LoVo (cell line): ENCODE data around the gene FAM81B.

ENCODE experiments used
- DNase-seq: peaks from one replicate; pipeline ENCODE4 v3.0.0-alpha.2; 2016; ENCODE audit warnings: low spot score

Gene FAM81B

DNA sequence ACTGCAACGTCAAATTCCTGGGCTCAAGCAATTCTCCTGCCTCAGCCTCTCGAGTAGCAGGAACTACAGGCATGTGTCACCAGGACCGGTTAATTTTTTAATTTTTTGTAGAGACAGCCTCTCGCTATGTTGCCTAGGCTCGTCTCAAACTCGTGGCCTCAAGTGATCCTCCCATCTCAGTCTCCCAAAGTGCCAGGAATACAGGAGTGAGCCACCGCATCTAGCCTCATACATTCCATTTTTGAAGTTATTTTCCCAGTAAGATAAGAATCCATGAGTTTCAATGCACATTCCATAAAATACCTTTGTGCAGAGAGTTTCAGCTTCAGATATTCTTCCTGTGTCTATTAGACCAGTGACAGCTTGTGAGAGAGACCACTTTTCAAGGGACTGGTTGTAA, 93.3 kb downstream of the FAM81B start:
- DNase-seq = no peak

DNA sequence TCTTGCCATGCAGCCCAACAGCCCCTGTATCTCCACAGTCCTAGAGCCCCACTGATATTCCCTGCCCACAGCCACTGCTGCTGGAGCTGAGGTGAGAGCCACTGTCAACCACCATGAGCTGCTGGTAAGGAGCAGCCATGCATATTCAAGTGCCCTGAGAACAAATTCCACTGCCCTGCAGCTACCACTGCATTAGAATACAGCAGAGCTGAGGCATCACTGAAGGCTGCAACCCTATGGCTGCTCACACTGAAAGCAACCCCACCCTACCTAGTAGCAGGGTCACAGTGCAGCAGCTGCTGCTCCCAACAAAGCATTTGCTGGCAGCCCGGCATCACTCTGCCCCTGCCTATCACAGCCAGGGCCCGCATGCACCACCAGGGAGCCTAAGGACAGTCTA, 95.0 kb downstream of the FAM81B start:
- no peak for DNase-seq

DNA sequence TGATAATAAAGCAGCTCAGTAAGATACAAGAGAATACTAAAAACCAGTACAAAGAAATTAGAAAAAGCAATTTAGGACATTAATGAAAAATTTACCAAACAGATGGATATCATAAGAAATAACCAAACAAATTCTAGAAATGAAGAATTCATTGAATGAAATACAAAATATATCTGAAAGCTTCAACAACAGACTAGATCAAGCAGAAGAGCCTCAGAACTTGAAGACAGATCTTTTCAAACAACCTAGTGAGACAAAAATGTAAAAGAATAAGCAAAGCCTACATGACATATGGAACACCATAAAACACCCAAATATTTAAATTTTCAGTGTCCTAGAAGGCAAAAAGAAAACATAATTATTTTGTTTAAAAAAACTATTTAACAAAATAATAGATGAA, 96.7 kb downstream of the FAM81B start:
- no peak for DNase-seq
